SK-N-SH (cell line): ENCODE measurements around the gene TRDMT1. TPM values are rescaled to one million over a fixed set of nuclear protein-coding genes. Genes with fewer than 3 reads are reported as not detected.

Source experiments
- CTCF ChIA-PET: fragments of 300-600, 350-600 bp; formaldehyde crosslinking; extraction: SDS; loops from one replicate; lab custom pipeline; 2021; lab: Yijun Ruan, JAX
- POLR2A ChIA-PET: fragments of 350-600 bp; sonication (Branson Sonifier 250); formaldehyde crosslinking; extraction: SDS; loops from one replicate; lab custom pipeline; 2020; ENCODE audit warnings: antibody characterized with exemption, inconsistent platforms; lab: Yijun Ruan, JAX
- DNase-seq: peaks from one replicate; pipeline ENCODE4 v3.0.0; 2012
- H2AFZ ChIP-seq: fragments of 200-600 bp; sonication (generic); 2 replicates; pipeline ENCODE4 v1.8.1; 2016; ENCODE audit warnings: antibody characterized with exemption, mild to moderate bottlenecking, low read depth
- H3F3A ChIP-seq: fragments of 200-600 bp; sonication (generic); replicated peaks from 2 replicates; pipeline ENCODE3; 2016; ENCODE audit warnings: antibody characterized with exemption, mild to moderate bottlenecking; ENCODE audit not compliant: insufficient read depth
- H3K27ac ChIP-seq, 2 experiments: fragments of 200-500 bp in 1 of 2; fragments of 200-600 bp in 1 of 2; sonication (Bioruptor generic) in 1 of 2; sonication (generic), shearing (Covaris generic) in 1 of 2; 2 replicates each; pipeline versions ENCODE4 v1.5.1 to v1.6.1; 2014 to 2016; ENCODE audit warnings: low read depth in 2 of 2, inconsistent platforms in 1 of 2, low read length in 1 of 2, mild to moderate bottlenecking in 1 of 2, mixed read lengths in 1 of 2
- H3K27me3 ChIP-seq: fragments of 200-600 bp; sonication (generic), shearing (Covaris generic); 2 replicates; pipeline ENCODE4 v1.6.1; 2016; ENCODE audit warnings: mixed run types; ENCODE audit not compliant: insufficient read depth
- H3K36me3 ChIP-seq, 2 experiments: fragments of 200-500 bp in 1 of 2; fragments of 200-600 bp in 1 of 2; sonication (Bioruptor generic) in 1 of 2; sonication (generic) in 1 of 2; replicated peaks in 1 of 2; 2 replicates each; pipeline versions ENCODE3 to v1.5.1; 2014 to 2016; ENCODE audit warnings: low read length in 1 of 2, mild to moderate bottlenecking in 1 of 2; ENCODE audit not compliant: insufficient read depth in 2 of 2, control insufficient read depth in 1 of 2
- H3K4me1 ChIP-seq, 2 experiments: fragments of 200-500 bp in 1 of 2; fragments of 200-600 bp in 1 of 2; sonication (Bioruptor generic) in 1 of 2; sonication (generic), shearing (Covaris generic) in 1 of 2; 2 replicates each; pipeline versions ENCODE4 v1.5.1 to v1.6.1; 2014 to 2016; ENCODE audit warnings: low read depth in 1 of 2, low read length in 1 of 2, mixed run types in 1 of 2; ENCODE audit not compliant: insufficient read depth in 2 of 2, control insufficient read depth in 1 of 2
- H3K4me2 ChIP-seq: fragments of 200-600 bp; sonication (generic), shearing (Covaris generic); 2 replicates; pipeline ENCODE4 v1.6.1; 2017; ENCODE audit warnings: mixed run types
- H3K4me3 ChIP-seq, 2 experiments: fragments of 200-500 bp in 1 of 2; fragments of 200-600 bp in 1 of 2; sonication (Bioruptor generic) in 1 of 2; sonication (generic), shearing (Covaris generic) in 1 of 2; 2 replicates each; pipeline versions ENCODE4 v1.5.1 to v1.8.1; 2014 to 2016; ENCODE audit warnings: low read depth in 2 of 2, inconsistent platforms in 1 of 2, low read length in 1 of 2, mild to moderate bottlenecking in 1 of 2, mixed read lengths in 1 of 2, moderate library complexity in 1 of 2
- H3K79me2 ChIP-seq: fragments of 200-600 bp; sonication (generic); 2 replicates; pipeline ENCODE4 v1.8.1; 2017; ENCODE audit warnings: mild to moderate bottlenecking; ENCODE audit not compliant: insufficient read depth
- H3K9ac ChIP-seq: fragments of 200-600 bp; sonication (generic); 2 replicates; pipeline ENCODE4 v1.6.1; 2017; ENCODE audit warnings: mixed run types
- H3K9me2 ChIP-seq: fragments of 200-600 bp; sonication (generic); 2 replicates; pipeline ENCODE4 v1.6.1; 2017; ENCODE audit warnings: mixed run types
- H3K9me3 ChIP-seq: fragments of 200-600 bp; sonication (generic); 2 replicates; pipeline ENCODE4 v1.6.1; 2017; ENCODE audit warnings: mixed run types, mild to moderate bottlenecking, moderate library complexity
- H4K20me1 ChIP-seq: fragments of 200-600 bp; sonication (generic); 2 replicates; pipeline ENCODE4 v1.6.1; 2017; ENCODE audit warnings: mild to moderate bottlenecking, mixed run types; ENCODE audit not compliant: insufficient read depth
- CHD2 ChIP-seq: fragments of 150-350 bp; IDR thresholded peaks from 2 replicates; pipeline ENCODE4 v1.6.1; 2018; ENCODE audit warnings: low read length; ENCODE audit not compliant: partially characterized antibody
- EP300 ChIP-seq, 2 experiments: IDR thresholded peaks; 2 replicates each; pipeline versions ENCODE4 v1.4.0 to v1.6.1; 2012; ENCODE audit warnings: borderline replicate concordance in 1 of 2, low read depth in 1 of 2, low read length in 1 of 2
- FOXJ3 ChIP-seq: sonication (generic); formaldehyde crosslinking; IDR thresholded peaks from 2 replicates; pipeline ENCODE4 v1.5.1; 2020; ENCODE audit warnings: mild to moderate bottlenecking, missing genetic modification reagents
- GABPA ChIP-seq: IDR thresholded peaks from 2 replicates; pipeline ENCODE4 v1.4.0; 2012; ENCODE audit warnings: low read depth, mild to moderate bottlenecking
- GATA2 ChIP-seq: sonication (generic); formaldehyde crosslinking; IDR thresholded peaks from 2 replicates; pipeline ENCODE4 v1.5.0; 2020; ENCODE audit warnings: mild to moderate bottlenecking, missing genetic modification reagents
- MEF2A ChIP-seq: IDR thresholded peaks from 2 replicates; pipeline ENCODE4 v1.4.0; 2012; ENCODE audit warnings: low read depth, borderline replicate concordance
- NFIC ChIP-seq: IDR thresholded peaks from 2 replicates; pipeline ENCODE4 v1.4.0; 2012; ENCODE audit warnings: borderline replicate concordance
- RAD21 ChIP-seq: IDR thresholded peaks from 2 replicates; pipeline ENCODE4 v1.6.1; 2012; ENCODE audit warnings: mild to moderate bottlenecking, low read length
- RCOR1 ChIP-seq: fragments of 150-350 bp; IDR thresholded peaks from 2 replicates; pipeline ENCODE4 v1.6.1; 2017; ENCODE audit warnings: antibody characterized with exemption, low read length
- RFX5 ChIP-seq: IDR thresholded peaks from 2 replicates; pipeline ENCODE4 v1.6.1; 2012; ENCODE audit warnings: mild to moderate bottlenecking, improper control_type of control experiment, low read length
- RXRA ChIP-seq: IDR thresholded peaks from 2 replicates; pipeline ENCODE4 v1.4.0; 2012; ENCODE audit warnings: low read depth, mild to moderate bottlenecking, borderline replicate concordance
- SMC3 ChIP-seq: IDR thresholded peaks from 2 replicates; pipeline ENCODE4 v1.6.1; 2012; ENCODE audit warnings: low read depth, low read length, improper control_type of control experiment
- TCF12 ChIP-seq: IDR thresholded peaks from 2 replicates; pipeline ENCODE4 v1.4.0; 2012
- TEAD4 ChIP-seq: IDR thresholded peaks from 2 replicates; pipeline ENCODE4 v1.4.0; 2012; ENCODE audit warnings: mild to moderate bottlenecking, borderline replicate concordance; ENCODE audit not compliant: insufficient read depth
- YY1 ChIP-seq: IDR thresholded peaks from 2 replicates; pipeline ENCODE4 v1.4.0; 2012; ENCODE audit warnings: low read depth, mild to moderate bottlenecking
- polyA plus RNA-seq, 3 experiments: library from polyadenylated mRNA; depleted of rRNA; stranded (reverse); fragments of >200 nt; gene quantifications; 2 replicates each; pipeline ENCODE4 v1.2.3, GENCODE V29; 2012
- TF ChIP-seq, protein P1 (sequence below): IDR thresholded peaks from 2 replicates; pipeline ENCODE4 v1.4.0; 2012; ENCODE audit warnings: low read depth, borderline replicate concordance
- TF ChIP-seq, protein P2 (sequence below): fragments of 150-350 bp; IDR thresholded peaks from 2 replicates; pipeline ENCODE4 v1.6.1; 2017; ENCODE audit warnings: antibody characterized with exemption, low read length, low read depth, borderline replicate concordance
- TF ChIP-seq, protein P3 (sequence below): IDR thresholded peaks from 2 replicates; pipeline ENCODE4; 2012
- TF ChIP-seq, protein P4 (sequence below): IDR thresholded peaks from 2 replicates; pipeline ENCODE4 v1.4.0; 2012; ENCODE audit warnings: low read depth, borderline replicate concordance

TRDMT1 gene
- polyA plus RNA-seq, 1 of the 3 experiments (the other 2 are of a cell fraction), result 3.1 TPM

DNA sequence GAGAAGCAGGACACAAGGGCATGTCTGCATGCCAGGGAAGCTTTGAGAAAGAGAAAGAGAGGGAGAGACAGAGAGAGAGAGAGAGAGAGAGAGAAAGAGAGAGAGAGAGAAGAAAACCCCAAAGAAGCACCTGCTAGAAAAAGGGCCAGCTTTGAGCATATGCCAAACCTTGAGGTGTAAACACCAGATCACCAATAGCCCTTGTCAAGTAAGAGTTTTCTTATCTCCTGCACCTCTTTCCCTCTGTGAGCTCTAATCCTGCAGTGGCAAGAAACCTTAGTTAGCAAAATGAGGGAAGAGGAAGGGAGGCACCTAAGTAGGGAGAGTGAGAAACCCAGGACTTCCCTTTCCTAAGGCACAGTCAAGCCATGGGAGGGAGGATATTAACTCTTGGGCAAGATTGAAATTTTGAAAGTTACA, 11.3 kb upstream of the TRDMT1 start:
- Histone ChIP-seq H3K27me3 (no peaks in the 10 kb centered on the region), H4K20me1 (no peaks in the 10 kb centered on the region), H3K4me1 (peaks cover 0 to 70% of the 10 kb centered on the region in 2 experiments; a peak in 3 of 4 replicates), H3K9ac (no peak overlapping the region), H3K9me3 (no peaks in the 10 kb centered on the region), H3K9me2 (no peaks in the 10 kb centered on the region), H3K27ac (peak overlapping the region in 1 of 2 experiments; percentile 100; a peak in 2 of 4 replicates), H3F3A (peaks cover 65% of the 10 kb centered on the region), H3K36me3 (no peaks in the 10 kb centered on the region), H3K4me3 (no peak overlapping the region), H3K4me2 (no peak overlapping the region), H3K79me2 (peaks cover 40% of the 10 kb centered on the region), H2AFZ (no peak overlapping the region)
- TF ChIP-seq NFIC (no peak), MEF2A (no peak), RAD21 (no peak), GATA2 (no peak), TCF12 (no peak), RXRA (no peak), FOXJ3 (CRISPR knock-in tag) (no peak), TEAD4 (no peak), RCOR1 (no peak), YY1 (no peak), SMC3 (no peak), GABPA (no peak), CHD2 (no peak), EP300 (IDR thresholded peaks at IDR 0.05; ENCODE audit: borderline replicate concordance in 1 of 2, low read depth in 1 of 2, low read length in 1 of 2) (no peak), RFX5 (no peak)
- TF ChIP-seq, protein P1, sequence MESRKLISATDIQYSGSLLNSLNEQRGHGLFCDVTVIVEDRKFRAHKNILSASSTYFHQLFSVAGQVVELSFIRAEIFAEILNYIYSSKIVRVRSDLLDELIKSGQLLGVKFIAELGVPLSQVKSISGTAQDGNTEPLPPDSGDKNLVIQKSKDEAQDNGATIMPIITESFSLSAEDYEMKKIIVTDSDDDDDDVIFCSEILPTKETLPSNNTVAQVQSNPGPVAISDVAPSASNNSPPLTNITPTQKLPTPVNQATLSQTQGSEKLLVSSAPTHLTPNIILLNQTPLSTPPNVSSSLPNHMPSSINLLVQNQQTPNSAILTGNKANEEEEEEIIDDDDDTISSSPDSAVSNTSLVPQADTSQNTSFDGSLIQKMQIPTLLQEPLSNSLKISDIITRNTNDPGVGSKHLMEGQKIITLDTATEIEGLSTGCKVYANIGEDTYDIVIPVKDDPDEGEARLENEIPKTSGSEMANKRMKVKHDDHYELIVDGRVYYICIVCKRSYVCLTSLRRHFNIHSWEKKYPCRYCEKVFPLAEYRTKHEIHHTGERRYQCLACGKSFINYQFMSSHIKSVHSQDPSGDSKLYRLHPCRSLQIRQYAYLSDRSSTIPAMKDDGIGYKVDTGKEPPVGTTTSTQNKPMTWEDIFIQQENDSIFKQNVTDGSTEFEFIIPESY, result no peak
- TF ChIP-seq, protein P2, sequence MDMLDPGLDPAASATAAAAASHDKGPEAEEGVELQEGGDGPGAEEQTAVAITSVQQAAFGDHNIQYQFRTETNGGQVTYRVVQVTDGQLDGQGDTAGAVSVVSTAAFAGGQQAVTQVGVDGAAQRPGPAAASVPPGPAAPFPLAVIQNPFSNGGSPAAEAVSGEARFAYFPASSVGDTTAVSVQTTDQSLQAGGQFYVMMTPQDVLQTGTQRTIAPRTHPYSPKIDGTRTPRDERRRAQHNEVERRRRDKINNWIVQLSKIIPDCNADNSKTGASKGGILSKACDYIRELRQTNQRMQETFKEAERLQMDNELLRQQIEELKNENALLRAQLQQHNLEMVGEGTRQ, result no peak
- TF ChIP-seq, protein P3, sequence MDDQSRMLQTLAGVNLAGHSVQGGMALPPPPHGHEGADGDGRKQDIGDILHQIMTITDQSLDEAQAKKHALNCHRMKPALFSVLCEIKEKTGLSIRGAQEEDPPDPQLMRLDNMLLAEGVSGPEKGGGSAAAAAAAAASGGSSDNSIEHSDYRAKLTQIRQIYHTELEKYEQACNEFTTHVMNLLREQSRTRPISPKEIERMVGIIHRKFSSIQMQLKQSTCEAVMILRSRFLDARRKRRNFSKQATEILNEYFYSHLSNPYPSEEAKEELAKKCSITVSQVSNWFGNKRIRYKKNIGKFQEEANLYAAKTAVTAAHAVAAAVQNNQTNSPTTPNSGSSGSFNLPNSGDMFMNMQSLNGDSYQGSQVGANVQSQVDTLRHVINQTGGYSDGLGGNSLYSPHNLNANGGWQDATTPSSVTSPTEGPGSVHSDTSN, result no peak
- TF ChIP-seq, protein P4, sequence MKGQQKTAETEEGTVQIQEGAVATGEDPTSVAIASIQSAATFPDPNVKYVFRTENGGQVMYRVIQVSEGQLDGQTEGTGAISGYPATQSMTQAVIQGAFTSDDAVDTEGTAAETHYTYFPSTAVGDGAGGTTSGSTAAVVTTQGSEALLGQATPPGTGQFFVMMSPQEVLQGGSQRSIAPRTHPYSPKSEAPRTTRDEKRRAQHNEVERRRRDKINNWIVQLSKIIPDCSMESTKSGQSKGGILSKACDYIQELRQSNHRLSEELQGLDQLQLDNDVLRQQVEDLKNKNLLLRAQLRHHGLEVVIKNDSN, result no peak
- POLR2A ChIA-PET, result no interaction called here
- no peak for DNase-seq
- CTCF ChIA-PET, result interaction anchor here (0.7 to 2.0 kb wide), 5 partner anchors 12 to 29 kb away, joined by 3 to 14 read pairs (median 5); partner anchors contain the start of genes TRDMT1 and VIM
